Colonic mucosa (tissue), 4 donors: Measurements from ENCODE around the gene MAGI2. TPM values are rescaled to one million over a fixed set of nuclear protein-coding genes. Genes with fewer than 3 reads are reported as not detected.

Experiments
- DNase-seq: peaks from one replicate; pipeline ENCODE4 v3.0.0-alpha.2; 2020
- H3K27ac ChIP-seq: fragments of 200-600 bp; one replicate; pipeline ENCODE4 v1.8.0; 2021
- H3K27me3 ChIP-seq: fragments of 200-600 bp; one replicate; pipeline ENCODE4 v1.8.0; 2021
- H3K36me3 ChIP-seq: fragments of 200-600 bp; one replicate; pipeline ENCODE4 v1.8.0; 2021
- H3K4me1 ChIP-seq: fragments of 200-600 bp; one replicate; pipeline ENCODE4 v1.8.0; 2021; ENCODE audit warnings: mild to moderate bottlenecking
- H3K4me3 ChIP-seq: fragments of 200-600 bp; one replicate; pipeline ENCODE4 v1.8.0; 2021
- H3K9ac ChIP-seq, 2 donors: one replicate each; pipeline ENCODE4 v1.7.0; 2013; ENCODE audit warnings: control low read depth in 2 of 2, low read depth in 2 of 2, low read length in 2 of 2
- H3K9me3 ChIP-seq: fragments of 200-600 bp; one replicate; pipeline ENCODE4 v1.8.0; 2021
- intact Hi-C: fragments of 100-400 bp; cut with DNase I; formaldehyde crosslinking; loops from one replicate; pipeline ENCODE4 v1.14.1; 2022
- total RNA-seq, 2 donors: library from RNA; stranded (reverse); fragmentation: NEBNext Ultra II Directional in 1 of 2; extraction: Animal tissue kit (Norgen Biotek cat#: 25700) in 1 of 2; gene quantifications; one replicate each; pipeline ENCODE4 v1.2.1, GENCODE V29; 2021
- TF ChIP-seq, protein P1 (sequence below): fragments of 200-600 bp; IDR thresholded peaks from one replicate; pipeline ENCODE4 v1.8.0; 2022; ENCODE audit warnings: antibody characterized with exemption, mild to moderate bottlenecking
- donor health status: healthy.
- donor health status: DM: no; HTN: no; CAD: no.
- donor health status: DM: no; HTN: no; CAD: no.

Gene MAGI2
- total RNA-seq, 2 donors from 2014 or later = 1.1 to 2.4 TPM

DNA sequence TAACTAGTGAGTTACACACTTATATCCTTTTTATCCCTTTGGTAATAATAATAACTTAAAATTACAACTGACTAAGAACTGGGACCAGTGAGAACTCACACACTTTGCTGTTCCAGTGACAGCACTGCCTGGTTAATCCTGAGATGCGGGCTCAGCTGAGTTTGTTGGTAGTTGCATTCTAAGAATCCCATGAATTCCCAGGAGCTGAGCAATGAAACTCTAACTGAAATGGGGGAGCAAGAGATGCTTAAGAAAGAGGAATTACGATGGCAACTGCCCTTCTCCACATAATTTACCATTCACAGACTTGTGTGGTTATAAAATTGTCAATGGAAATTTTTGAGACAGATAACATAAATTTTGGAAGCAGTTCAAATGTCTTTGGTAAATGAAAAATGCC is 659.4 kb downstream of the MAGI2 start:
- no peak for DNase-seq
- no peak overlapping the region for H3K27ac ChIP-seq
- intact Hi-C loops = no loop called here
- no peaks in the 10 kb centered on the region for H3K4me1 ChIP-seq
- no peak overlapping the region for H3K4me3 ChIP-seq
- TF ChIP-seq, protein P1, sequence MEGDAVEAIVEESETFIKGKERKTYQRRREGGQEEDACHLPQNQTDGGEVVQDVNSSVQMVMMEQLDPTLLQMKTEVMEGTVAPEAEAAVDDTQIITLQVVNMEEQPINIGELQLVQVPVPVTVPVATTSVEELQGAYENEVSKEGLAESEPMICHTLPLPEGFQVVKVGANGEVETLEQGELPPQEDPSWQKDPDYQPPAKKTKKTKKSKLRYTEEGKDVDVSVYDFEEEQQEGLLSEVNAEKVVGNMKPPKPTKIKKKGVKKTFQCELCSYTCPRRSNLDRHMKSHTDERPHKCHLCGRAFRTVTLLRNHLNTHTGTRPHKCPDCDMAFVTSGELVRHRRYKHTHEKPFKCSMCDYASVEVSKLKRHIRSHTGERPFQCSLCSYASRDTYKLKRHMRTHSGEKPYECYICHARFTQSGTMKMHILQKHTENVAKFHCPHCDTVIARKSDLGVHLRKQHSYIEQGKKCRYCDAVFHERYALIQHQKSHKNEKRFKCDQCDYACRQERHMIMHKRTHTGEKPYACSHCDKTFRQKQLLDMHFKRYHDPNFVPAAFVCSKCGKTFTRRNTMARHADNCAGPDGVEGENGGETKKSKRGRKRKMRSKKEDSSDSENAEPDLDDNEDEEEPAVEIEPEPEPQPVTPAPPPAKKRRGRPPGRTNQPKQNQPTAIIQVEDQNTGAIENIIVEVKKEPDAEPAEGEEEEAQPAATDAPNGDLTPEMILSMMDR = no peak
- H3K27me3 ChIP-seq = no peaks in the 10 kb centered on the region
- no peak overlapping the region for H3K9ac ChIP-seq
- no peaks in the 10 kb centered on the region for H3K9me3 ChIP-seq
- H3K36me3 ChIP-seq = no peaks in the 10 kb centered on the region

DNA sequence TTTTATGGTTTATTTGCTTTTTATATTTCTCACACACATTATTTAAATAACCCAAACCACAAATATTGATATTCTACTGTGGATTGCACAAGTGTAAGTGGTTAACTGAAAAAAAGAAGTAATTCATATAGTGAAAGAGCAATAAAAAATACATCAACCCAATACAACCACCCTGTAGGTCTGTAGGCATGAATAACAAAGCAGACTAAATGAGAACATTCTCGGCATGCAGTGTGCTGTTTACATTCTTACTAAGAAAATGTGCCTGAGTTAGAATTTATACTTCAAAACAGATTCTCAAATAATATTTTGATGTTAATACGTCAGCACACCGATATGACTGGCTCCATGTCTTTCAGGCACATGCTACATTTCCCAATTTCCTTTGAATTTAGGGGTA is 660.8 kb downstream of the MAGI2 start:
- Histone ChIP-seq H3K4me3 (no peak overlapping the region), H3K27ac (no peak overlapping the region), H3K27me3 (no peaks in the 10 kb centered on the region), H3K4me1 (no peaks in the 10 kb centered on the region), H3K9ac (no peak overlapping the region), H3K36me3 (no peaks in the 10 kb centered on the region), H3K9me3 (no peaks in the 10 kb centered on the region)
- DNase-seq = no peak
- TF ChIP-seq, protein P1 = no peak
- intact Hi-C loops = no loop called here

DNA sequence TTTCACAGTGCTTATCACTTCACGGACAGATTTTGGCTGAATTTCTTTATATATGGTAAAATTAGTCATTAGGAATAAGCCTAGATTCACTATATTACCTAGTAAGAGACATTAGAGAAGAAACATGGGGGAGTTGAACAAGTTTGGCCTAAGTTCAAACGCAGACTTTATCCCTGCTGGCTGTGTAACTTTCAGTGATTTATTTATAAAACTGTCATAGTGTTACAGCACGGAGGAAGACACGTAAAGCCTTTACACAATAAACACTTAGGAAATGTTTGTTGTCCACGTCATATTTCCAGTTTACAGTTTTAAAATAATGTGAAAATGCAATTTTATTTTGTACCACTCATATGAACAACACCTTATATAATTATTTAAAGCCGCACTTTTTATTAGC is 661.5 kb downstream of the MAGI2 start:
- no peak for DNase-seq
- Histone ChIP-seq H3K4me3 (no peak overlapping the region), H3K9ac (no peak overlapping the region), H3K4me1 (no peaks in the 10 kb centered on the region), H3K9me3 (no peaks in the 10 kb centered on the region), H3K36me3 (no peaks in the 10 kb centered on the region), H3K27me3 (no peaks in the 10 kb centered on the region), H3K27ac (no peak overlapping the region)
- intact Hi-C loops = no loop called here
- TF ChIP-seq, protein P1 = no peak

DNA sequence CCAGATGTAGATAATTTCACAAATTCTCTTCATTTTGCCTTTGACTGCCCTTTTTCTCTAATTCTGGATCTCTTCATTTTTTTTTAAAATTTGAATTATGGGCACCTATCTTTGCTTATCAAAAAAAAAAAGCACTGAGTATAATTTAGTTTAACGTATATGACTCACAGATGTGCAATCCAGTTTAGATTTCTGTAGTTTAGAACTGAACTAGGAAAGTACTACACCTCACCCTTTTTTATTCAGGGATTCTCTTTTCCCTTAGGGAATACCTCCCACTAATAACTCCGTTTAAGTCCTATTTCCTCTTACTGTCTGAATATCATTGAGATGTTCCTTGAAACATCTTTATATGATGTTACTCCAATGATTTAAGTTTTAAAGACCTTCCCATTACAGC is 665.0 kb downstream of the MAGI2 start:
- TF ChIP-seq, protein P1 = no peak
- no peak overlapping the region for H3K9ac ChIP-seq
- H3K36me3 ChIP-seq = no peaks in the 10 kb centered on the region
- H3K4me1 ChIP-seq = no peaks in the 10 kb centered on the region
- DNase-seq = no peak
- intact Hi-C loops = no loop called here
- H3K9me3 ChIP-seq = no peaks in the 10 kb centered on the region
- no peak overlapping the region for H3K27ac ChIP-seq
- no peaks in the 10 kb centered on the region for H3K27me3 ChIP-seq
- no peak overlapping the region for H3K4me3 ChIP-seq

DNA sequence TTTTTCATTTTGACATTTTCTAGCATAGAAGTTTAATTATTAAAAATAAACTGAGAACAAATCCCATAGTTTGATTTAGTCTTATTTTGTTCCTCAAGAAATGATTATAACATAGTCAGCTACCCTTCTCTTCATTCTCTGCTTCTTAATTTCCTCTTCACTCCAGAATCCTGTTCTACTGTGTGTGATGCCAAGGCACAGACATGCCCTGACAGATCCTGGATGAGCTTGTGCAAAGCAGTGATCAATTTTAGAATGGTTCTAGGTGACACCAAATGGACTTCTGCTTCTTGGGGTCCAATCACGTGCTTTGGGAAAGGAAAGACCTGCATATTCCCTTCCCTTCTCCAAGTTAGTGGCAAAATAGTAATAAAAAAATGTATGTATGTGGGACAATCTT is 665.6 kb downstream of the MAGI2 start:
- Histone ChIP-seq H3K9me3 (no peaks in the 10 kb centered on the region), H3K4me1 (no peaks in the 10 kb centered on the region), H3K27ac (no peak overlapping the region), H3K4me3 (no peak overlapping the region), H3K27me3 (no peaks in the 10 kb centered on the region), H3K9ac (no peak overlapping the region), H3K36me3 (no peaks in the 10 kb centered on the region)
- intact Hi-C loops = no loop called here
- TF ChIP-seq, protein P1 = no peak
- no peak for DNase-seq

DNA sequence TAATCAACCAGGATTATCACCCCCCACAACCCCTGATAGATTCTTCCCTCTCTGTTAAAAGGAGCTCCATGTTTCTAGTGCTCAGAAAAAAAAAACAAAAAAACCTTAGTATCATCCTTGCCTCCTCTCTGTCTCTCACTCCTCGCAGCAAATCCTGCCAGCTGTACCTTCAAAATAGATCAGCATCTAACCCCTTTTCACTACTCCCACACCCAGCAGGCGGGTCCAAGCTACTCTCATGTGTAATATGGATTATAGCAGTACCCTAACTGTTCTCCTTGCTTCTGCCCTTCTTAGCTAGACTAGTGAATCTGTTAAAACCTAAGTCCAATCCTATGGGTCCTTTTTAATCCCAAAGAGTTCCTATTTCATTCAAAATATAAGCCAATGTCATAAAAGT is 667.4 kb downstream of the MAGI2 start:
- H3K27ac ChIP-seq = no peak overlapping the region

More for the DNA sequence above, 667.4 kb downstream of the MAGI2 start:
- H3K4me3 ChIP-seq = no peak overlapping the region
- intact Hi-C loops = no loop called here
- DNase-seq = no peak
- TF ChIP-seq, protein P1 = no peak
- no peaks in the 10 kb centered on the region for H3K9me3 ChIP-seq
- no peaks in the 10 kb centered on the region for H3K4me1 ChIP-seq
- no peaks in the 10 kb centered on the region for H3K36me3 ChIP-seq
- no peaks in the 10 kb centered on the region for H3K27me3 ChIP-seq
- H3K9ac ChIP-seq = no peak overlapping the region
